AG10803 (cell line): Measurements from ENCODE around the gene SLC22A13.
A peak's percentile ranks its signal among the peaks of the same experiment; 100 is the strongest.
"Not testable (repeated sequence)": the region's sequence is repeated elsewhere in the genome, so short reads cannot be mapped to it uniquely, and the experiment has no call there.

Source experiments
- DNase-seq: peaks from one replicate; pipeline ENCODE4 v3.0.0; 2010; ENCODE audit warnings: low read depth
- H3K4me3 ChIP-seq: 2 replicates; pipeline ENCODE4 v1.5.1; 2011; ENCODE audit warnings: mild to moderate bottlenecking, low read length, control low read depth
- TF ChIP-seq, protein P1 (sequence below): conservative IDR thresholded peaks from 2 replicates; pipeline ENCODE4 v1.5.1; 2011; ENCODE audit warnings: mild to moderate bottlenecking, low read length, control low read depth, inconsistent platforms

Gene SLC22A13

DNA sequence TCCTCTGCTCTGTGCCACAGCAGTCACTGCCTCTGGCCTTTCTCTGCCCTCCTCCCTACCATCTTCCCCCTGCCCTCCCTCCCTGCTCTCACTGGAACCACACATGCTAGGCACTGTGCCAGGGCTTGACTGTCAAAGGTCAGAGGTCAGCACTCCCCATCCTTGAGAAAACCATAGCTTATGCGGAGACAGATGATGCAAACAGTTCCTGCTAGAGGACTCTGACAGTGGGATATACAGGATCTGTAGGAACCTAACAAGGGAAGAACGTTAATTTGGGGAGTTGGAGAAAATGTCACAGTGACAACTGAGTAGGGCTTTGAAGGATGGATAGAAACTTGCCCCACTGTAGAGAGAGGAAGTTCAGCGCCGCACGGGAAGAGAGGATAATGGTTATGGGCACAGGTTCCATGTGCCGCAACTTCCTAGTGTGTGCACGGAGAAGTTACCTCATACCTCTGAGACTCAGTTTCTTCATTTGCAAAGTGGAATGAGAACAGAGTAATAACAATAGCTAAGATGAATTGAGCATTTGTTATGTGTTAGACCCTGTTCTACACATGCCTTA, 51.7 kb downstream of the SLC22A13 start:
- H3K4me3 ChIP-seq, result no peak overlapping the region
- DNase-seq, result no peak
- TF ChIP-seq, protein P1, sequence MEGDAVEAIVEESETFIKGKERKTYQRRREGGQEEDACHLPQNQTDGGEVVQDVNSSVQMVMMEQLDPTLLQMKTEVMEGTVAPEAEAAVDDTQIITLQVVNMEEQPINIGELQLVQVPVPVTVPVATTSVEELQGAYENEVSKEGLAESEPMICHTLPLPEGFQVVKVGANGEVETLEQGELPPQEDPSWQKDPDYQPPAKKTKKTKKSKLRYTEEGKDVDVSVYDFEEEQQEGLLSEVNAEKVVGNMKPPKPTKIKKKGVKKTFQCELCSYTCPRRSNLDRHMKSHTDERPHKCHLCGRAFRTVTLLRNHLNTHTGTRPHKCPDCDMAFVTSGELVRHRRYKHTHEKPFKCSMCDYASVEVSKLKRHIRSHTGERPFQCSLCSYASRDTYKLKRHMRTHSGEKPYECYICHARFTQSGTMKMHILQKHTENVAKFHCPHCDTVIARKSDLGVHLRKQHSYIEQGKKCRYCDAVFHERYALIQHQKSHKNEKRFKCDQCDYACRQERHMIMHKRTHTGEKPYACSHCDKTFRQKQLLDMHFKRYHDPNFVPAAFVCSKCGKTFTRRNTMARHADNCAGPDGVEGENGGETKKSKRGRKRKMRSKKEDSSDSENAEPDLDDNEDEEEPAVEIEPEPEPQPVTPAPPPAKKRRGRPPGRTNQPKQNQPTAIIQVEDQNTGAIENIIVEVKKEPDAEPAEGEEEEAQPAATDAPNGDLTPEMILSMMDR, result no peak

DNA sequence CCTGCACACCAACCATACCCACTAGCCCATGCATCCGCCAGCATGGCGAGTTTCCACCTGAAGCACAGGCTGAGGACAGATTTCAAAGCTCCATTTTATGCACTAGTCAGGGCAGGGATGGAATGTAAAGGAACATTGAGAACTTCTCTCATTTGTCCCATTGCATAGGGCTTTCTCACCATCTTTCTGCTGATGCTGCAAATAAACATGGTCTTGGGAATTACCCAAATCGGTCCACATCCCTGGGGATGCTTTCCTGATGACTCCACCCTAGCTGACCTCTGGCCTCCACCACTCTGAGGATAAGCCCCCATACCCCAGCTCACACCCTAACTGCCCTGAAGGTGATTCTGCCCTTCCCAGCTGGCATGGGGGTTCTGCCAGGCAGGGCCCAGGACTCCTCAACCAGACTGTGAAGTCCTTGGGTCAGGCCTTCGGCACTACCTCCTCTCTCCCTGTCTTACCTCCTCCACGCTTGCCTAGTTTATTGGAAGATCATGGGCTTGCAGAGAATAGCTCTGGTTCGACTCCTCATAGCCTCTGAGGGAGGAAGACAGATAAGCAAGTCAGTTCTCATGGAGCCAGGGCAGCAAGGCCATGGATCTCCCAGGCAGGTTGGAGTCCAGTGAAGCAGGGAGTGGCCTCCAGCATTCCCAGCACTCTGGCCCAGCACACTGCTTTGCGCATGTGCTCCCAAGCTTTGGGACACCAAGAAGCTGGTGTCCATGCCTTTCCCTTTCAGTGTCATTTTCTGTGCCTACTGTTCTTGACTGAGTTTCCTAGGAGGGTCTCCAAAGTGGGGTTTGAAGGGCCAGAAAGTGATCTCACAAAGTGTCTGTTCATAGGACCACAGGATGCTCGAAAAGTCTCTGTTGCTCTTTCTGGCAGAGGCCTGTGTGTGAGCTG, 53.4 kb downstream of the SLC22A13 start:
- no peak for DNase-seq
- H3K4me3 ChIP-seq, result no peak overlapping the region
- TF ChIP-seq, protein P1, result no peak

- not testable (repeated sequence) for H3K4me3 ChIP-seq, DNase-seq
Measured at GRCh38 chr3:38320638-38321037, 55.0 kb downstream of the SLC22A13 start.

GRCh38 chr3:38323060-38323459, 57.4 kb downstream of the SLC22A13 start:
- TF ChIP-seq, protein P1, result no peak

DNA sequence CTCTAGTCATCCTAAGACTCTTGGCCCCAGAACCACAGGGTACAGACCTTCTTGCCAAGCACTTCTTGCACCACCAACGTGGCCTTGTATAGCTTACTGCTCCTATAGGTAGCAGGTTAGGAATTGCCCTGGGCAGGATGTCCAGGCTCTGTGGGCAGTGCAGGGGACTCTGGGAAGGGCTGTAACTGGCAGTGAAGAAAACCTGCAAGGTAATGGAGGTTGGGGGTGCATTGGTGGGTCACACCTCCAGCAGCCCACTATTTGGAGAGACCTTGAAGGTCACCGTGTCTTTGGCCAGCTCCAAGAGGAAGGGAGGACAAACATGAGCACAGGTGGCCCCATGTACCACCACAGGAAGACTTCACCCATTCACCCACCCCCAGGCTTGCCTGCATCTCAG, 59.6 kb downstream of the SLC22A13 start:
- TF ChIP-seq, protein P1, result no peak
- no peak overlapping the region for H3K4me3 ChIP-seq
- no peak for DNase-seq

More at GRCh38 chr3:38323060-38323459, 57.4 kb downstream of the SLC22A13 start:
- no peak for DNase-seq
- H3K4me3 ChIP-seq, result no peak overlapping the region

DNA sequence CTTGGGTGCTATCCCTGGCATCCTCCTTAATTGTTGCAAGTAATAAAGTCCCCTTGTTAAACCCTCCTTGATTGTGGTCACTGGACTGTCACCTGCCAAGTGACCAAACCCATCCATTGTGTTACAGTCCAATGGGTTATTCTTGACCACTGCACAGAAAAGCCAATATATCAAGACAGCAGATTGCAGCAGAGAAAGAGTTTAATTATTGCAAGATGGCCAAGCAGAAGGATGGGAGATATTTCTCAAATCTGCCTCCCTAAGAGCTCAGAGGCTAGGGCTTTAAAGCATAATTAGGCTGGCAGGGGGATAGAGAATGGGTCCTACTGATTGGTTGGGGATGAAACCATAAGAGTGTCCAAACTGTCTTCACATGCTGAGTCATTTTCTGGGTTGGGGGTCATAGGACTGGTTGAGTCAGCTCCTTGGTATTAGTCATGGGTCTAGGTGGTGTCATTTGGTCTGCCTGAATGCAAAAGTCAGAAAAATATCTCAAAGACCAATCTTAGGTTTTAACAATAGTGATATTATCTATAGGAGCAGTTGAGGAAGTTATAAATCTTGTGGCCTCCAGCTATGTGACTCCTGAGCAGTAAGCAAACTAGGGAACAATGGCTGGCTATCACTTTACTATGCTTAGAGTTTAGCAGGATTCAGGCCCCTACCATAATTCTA, 61.9 kb downstream of the SLC22A13 start:
- no peak overlapping the region for H3K4me3 ChIP-seq
- DNase-seq, result peak; percentile 15
- TF ChIP-seq, protein P1, result no peak
